ENCODE data around the gene SNX3.
"Not testable (repeated sequence)": the region's sequence is repeated elsewhere in the genome, so short reads cannot be mapped to it uniquely, and the experiment has no call there.

DNA sequence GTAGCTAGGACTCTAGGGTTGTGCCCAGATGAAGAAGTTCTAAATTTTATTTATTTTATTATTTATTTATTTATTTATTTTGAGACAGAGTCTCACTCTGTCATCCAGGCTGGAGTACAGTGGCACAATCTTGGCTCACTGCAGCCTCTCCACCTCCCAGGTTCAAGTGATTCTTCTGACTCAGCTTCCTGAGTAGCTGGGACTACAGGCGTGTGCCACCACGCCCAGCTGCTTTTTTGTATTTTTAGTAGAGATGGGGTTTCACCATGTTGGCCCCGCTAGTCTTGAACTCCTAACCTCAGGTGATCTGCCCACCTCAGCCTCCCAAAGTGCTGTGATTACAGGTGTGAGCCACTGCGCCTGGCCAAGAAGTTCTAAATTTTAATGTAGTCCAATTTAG is 47.8 kb upstream of the SNX3 start:
- not testable (repeated sequence) for TF ChIP-seq POLR2A, CTCF (IDR thresholded peaks at IDR 0.05)

Data from tibial nerve (tissue), 3 donors.